Endothelial cell (in vitro differentiated cells): ENCODE data around the gene GPR34. TPM values are rescaled to one million over a fixed set of nuclear protein-coding genes. Genes with fewer than 3 reads are reported as not detected.
"Not testable (repeated sequence)": the region's sequence is repeated elsewhere in the genome, so short reads cannot be mapped to it uniquely, and the experiment has no call there.

Source experiments
- DNase-seq: peaks from one replicate; pipeline ENCODE4 v3.0.0; 2021; ENCODE audit warnings: low spot score
- H3K27ac Mint-ChIP-seq: one replicate; pipeline ENCODE4 v1.8.0; 2021; ENCODE audit warnings: mixed read lengths, inconsistent platforms; ENCODE audit not compliant: unreplicated experiment
- H3K27me3 Mint-ChIP-seq: one replicate; pipeline ENCODE4 v1.8.0; 2021; ENCODE audit warnings: mild to moderate bottlenecking, moderate library complexity, mixed read lengths, inconsistent platforms; ENCODE audit not compliant: unreplicated experiment
- H3K36me3 Mint-ChIP-seq: one replicate; pipeline ENCODE4 v1.8.0; 2021; ENCODE audit warnings: mild to moderate bottlenecking, low read depth, mixed read lengths, inconsistent platforms; ENCODE audit not compliant: unreplicated experiment
- H3K4me1 Mint-ChIP-seq: one replicate; pipeline ENCODE4 v1.8.0; 2021; ENCODE audit warnings: mild to moderate bottlenecking, mixed read lengths, inconsistent platforms; ENCODE audit not compliant: unreplicated experiment
- H3K4me3 Mint-ChIP-seq: one replicate; pipeline ENCODE4 v1.8.0; 2021; ENCODE audit warnings: mild to moderate bottlenecking, mixed read lengths, inconsistent platforms; ENCODE audit not compliant: unreplicated experiment
- H3K9me3 Mint-ChIP-seq: one replicate; pipeline ENCODE4 v1.8.0; 2021; ENCODE audit warnings: mixed read lengths, inconsistent platforms; ENCODE audit not compliant: unreplicated experiment
- long read RNA-seq: library from polyadenylated mRNA; unstranded; transcript quantifications from one replicate; pipeline ENCODE4 v2.0.0, GENCODE V29; 2020; ENCODE audit not compliant: unreplicated experiment
- total RNA-seq: library from RNA; stranded (reverse); fragmentation: NEBNext Ultra II Directional; extraction: Animal tissue kit (Norgen Biotek cat#: 25700); gene quantifications from one replicate; pipeline ENCODE4 v1.2.1, GENCODE V29; 2021; ENCODE audit not compliant: unreplicated experiment
- TF ChIP-seq, protein P1 (sequence below): fragments of 200-600 bp; sonication (generic); IDR thresholded peaks from one replicate; pipeline ENCODE4 v1.5.0; 2021; ENCODE audit warnings: antibody characterized with exemption; ENCODE audit not compliant: unreplicated experiment

The GPR34 gene
- not detected for total RNA-seq
- long read RNA-seq = 0 reads

DNA sequence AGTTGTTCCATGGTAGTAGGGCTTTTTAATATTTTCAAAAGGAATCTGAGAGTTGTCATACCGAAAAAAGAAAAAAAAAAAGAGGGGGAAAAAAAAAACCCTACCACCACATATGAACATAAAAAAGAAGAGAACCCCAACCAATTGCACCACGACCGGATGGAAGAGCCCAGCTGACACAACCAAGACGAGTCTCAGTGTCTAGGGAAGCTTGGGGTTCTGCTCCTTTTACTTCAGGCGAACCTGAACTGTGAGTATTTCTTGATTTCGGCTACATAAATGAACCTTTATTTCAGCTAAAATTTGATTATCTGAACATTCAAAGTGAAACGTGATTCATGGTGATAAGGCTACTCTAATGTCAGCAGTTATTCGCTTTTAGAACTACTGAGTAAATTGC lies at the start of gene GPR34:
Gene GPR34, plus strand, starts transcription at position 139 of the 400 bp plus-strand sequence. CDS start 6,661 bp downstream, outside the sequence.
- no peaks in the 10 kb centered on the region for H3K27me3 Mint-ChIP-seq
- H3K4me1 Mint-ChIP-seq = peaks cover 4% of the 10 kb centered on the region
- DNase-seq = no peak
- TF ChIP-seq, protein P1, sequence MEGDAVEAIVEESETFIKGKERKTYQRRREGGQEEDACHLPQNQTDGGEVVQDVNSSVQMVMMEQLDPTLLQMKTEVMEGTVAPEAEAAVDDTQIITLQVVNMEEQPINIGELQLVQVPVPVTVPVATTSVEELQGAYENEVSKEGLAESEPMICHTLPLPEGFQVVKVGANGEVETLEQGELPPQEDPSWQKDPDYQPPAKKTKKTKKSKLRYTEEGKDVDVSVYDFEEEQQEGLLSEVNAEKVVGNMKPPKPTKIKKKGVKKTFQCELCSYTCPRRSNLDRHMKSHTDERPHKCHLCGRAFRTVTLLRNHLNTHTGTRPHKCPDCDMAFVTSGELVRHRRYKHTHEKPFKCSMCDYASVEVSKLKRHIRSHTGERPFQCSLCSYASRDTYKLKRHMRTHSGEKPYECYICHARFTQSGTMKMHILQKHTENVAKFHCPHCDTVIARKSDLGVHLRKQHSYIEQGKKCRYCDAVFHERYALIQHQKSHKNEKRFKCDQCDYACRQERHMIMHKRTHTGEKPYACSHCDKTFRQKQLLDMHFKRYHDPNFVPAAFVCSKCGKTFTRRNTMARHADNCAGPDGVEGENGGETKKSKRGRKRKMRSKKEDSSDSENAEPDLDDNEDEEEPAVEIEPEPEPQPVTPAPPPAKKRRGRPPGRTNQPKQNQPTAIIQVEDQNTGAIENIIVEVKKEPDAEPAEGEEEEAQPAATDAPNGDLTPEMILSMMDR = no peak
- H3K4me3 Mint-ChIP-seq = no peak within 1 kb of the TSS
- H3K9me3 Mint-ChIP-seq = no peaks in the 10 kb centered on the region
- no peaks in the 10 kb centered on the region for H3K36me3 Mint-ChIP-seq
- H3K27ac Mint-ChIP-seq = no peak within 1 kb of the TSS

GRCh38 chrX:41646201-41646600 lies 42.6 kb upstream of the GPR34 start:
- peaks cover 33% of the 10 kb centered on the region for H3K36me3 Mint-ChIP-seq
- H3K27me3 Mint-ChIP-seq, H3K27ac Mint-ChIP-seq, DNase-seq, H3K4me3 Mint-ChIP-seq, H3K4me1 Mint-ChIP-seq, H3K9me3 Mint-ChIP-seq: not testable (repeated sequence)

- no peak for DNase-seq
- no peaks in the 10 kb centered on the region for H3K27me3 Mint-ChIP-seq
- no peaks in the 10 kb centered on the region for H3K9me3 Mint-ChIP-seq
- H3K27ac Mint-ChIP-seq = no peak overlapping the region
- H3K36me3 Mint-ChIP-seq = peaks cover 19% of the 10 kb centered on the region
- H3K4me1 Mint-ChIP-seq = no peaks in the 10 kb centered on the region
- TF ChIP-seq, protein P1 = no peak
- no peak overlapping the region for H3K4me3 Mint-ChIP-seq
These were observed 35.6 kb upstream of the GPR34 start for GRCh38 chrX:41653125-41653524.

DNA sequence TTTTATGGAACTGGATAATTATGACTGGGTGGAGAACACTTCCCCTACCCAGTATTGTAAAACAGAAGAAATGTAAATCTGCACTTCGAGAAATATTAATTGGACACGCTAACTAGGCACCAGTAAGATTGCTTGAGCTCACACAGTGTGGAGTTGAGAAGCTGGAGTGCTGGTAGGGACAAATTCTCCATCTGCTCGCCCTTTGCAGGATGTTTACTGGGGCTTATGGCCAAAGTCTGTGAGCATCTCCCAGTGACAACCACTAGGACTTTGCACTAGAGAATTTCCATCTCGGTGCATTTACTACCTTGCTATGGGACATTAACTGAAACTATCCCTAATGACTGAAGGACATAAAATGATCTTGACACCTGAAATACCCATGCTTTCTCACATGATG lies 33.7 kb upstream of the GPR34 start:
- Mint-ChIP-seq H3K4me1 (no peaks in the 10 kb centered on the region), H3K36me3 (peaks cover 15% of the 10 kb centered on the region), H3K4me3 (no peak overlapping the region), H3K9me3 (no peaks in the 10 kb centered on the region), H3K27me3 (peaks cover 1% of the 10 kb centered on the region), H3K27ac (no peak overlapping the region)
- TF ChIP-seq, protein P1 = no peak
- DNase-seq = no peak

GRCh38 chrX:41655631-41656030 lies 33.1 kb upstream of the GPR34 start:
- no peak overlapping the region for H3K4me3 Mint-ChIP-seq
- peaks cover 1% of the 10 kb centered on the region for H3K27me3 Mint-ChIP-seq
- no peak for DNase-seq
- H3K9me3 Mint-ChIP-seq = no peaks in the 10 kb centered on the region
- peaks cover 15% of the 10 kb centered on the region for H3K36me3 Mint-ChIP-seq
- no peaks in the 10 kb centered on the region for H3K4me1 Mint-ChIP-seq
- TF ChIP-seq, protein P1 = no peak
- H3K27ac Mint-ChIP-seq = no peak overlapping the region
